ENCODE data around the gene DGKK.

DNA sequence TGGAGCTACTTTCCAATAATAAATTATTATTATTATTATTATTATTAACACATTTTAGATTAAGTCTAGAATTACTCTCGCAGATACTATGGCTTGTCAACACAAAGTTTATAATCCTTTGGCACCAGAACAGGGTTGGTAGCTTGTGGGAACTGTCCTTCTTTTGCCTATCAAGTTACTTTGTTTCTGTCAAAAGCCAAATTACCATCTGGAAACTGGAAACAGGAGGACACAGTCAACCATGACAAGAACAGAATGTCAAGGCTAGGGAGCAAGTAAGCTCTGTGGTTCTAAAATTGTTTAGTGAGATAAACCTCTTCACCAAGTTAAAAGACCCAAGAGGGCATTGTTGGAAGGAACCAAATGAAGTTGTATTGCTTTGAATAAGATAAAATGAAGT is 42.5 kb downstream of the DGKK start:
- TF ChIP-seq, protein P1, sequence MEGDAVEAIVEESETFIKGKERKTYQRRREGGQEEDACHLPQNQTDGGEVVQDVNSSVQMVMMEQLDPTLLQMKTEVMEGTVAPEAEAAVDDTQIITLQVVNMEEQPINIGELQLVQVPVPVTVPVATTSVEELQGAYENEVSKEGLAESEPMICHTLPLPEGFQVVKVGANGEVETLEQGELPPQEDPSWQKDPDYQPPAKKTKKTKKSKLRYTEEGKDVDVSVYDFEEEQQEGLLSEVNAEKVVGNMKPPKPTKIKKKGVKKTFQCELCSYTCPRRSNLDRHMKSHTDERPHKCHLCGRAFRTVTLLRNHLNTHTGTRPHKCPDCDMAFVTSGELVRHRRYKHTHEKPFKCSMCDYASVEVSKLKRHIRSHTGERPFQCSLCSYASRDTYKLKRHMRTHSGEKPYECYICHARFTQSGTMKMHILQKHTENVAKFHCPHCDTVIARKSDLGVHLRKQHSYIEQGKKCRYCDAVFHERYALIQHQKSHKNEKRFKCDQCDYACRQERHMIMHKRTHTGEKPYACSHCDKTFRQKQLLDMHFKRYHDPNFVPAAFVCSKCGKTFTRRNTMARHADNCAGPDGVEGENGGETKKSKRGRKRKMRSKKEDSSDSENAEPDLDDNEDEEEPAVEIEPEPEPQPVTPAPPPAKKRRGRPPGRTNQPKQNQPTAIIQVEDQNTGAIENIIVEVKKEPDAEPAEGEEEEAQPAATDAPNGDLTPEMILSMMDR (conservative IDR thresholded peaks at IDR 0.05; ENCODE audit: low read length) = no peak
- TF ChIP-seq EZH2phosphoT487 (IDR thresholded peaks at IDR 0.05; ENCODE audit: borderline replicate concordance) = no peak

Data from Loucy (cell line).